Ovary (tissue), 9 donors: ENCODE measurements around the gene CAMTA1. TPM values are rescaled to one million over a fixed set of nuclear protein-coding genes. Genes with fewer than 3 reads are reported as not detected.

Experiments used
- DNase-seq, 5 donors: peaks; one replicate each; pipeline ENCODE4 v3.0.0-alpha.2; 2019 to 2020
- H3K27ac ChIP-seq, 2 donors: fragments of 200-600 bp; one replicate each; pipeline versions ENCODE4 v1.5.1 to v1.8.0; 2019 to 2022
- H3K27me3 ChIP-seq: fragments of 200-600 bp; one replicate; pipeline ENCODE4 v1.8.0; 2022
- H3K36me3 ChIP-seq: fragments of 200-600 bp; sonication (generic); one replicate; pipeline ENCODE4 v1.5.1; 2019
- H3K4me1 ChIP-seq: one replicate; pipeline ENCODE4 v1.8.1; 2013; ENCODE audit warnings: mild to moderate bottlenecking, moderate library complexity; ENCODE audit not compliant: insufficient read depth
- H3K4me3 ChIP-seq: fragments of 200-600 bp; sonication (generic); one replicate; pipeline ENCODE4 v1.5.1; 2017
- H3K9me3 ChIP-seq, 2 donors: fragments of 200-600 bp in 1 of 2; sonication (generic) in 1 of 2; one replicate each; pipeline versions ENCODE4 v1.5.1 to v1.8.1; 2013 to 2019; ENCODE audit warnings: mild to moderate bottlenecking in 1 of 2, moderate library complexity in 1 of 2
- CTCF ChIP-seq, 3 donors: fragments of 450-650 bp in 2 of 3; fragments of 200-600 bp in 1 of 3; IDR thresholded peaks; one replicate each; pipeline versions ENCODE4 v1.5.1 to v1.8.0; 2016 to 2022; ENCODE audit warnings: antibody characterized with exemption in 3 of 3, mild to moderate bottlenecking in 1 of 3
- EP300 ChIP-seq: sonication (generic); formaldehyde crosslinking; IDR thresholded peaks from one replicate; pipeline ENCODE4 v1.6.1; 2017; ENCODE audit warnings: antibody characterized with exemption
- POLR2A ChIP-seq: fragments of 450-650 bp; IDR thresholded peaks from one replicate; pipeline ENCODE4 v1.6.1; 2017; ENCODE audit warnings: antibody characterized with exemption, mild to moderate bottlenecking, moderate library complexity
- WGBS, 3 donors: extraction: QIAGEN DNeasy Blood & Tissue Kit in 1 of 3; methylation state at CpG; one replicate each; pipeline versions ENCODE4 v1.1.5 to v1.1.7; 2013 to 2017; 5-methylcytosine and 5-hydroxymethylcytosine counted together
- intact Hi-C, 4 donors: fragments of 100-400 bp; cut with DNase I; formaldehyde crosslinking; loops; one replicate each; pipeline versions ENCODE4 v1.11.0 to v1.15.1; 2022 to 2023
- polyA plus RNA-seq, 2 donors: library from polyadenylated mRNA; stranded (reverse); fragments of 200-250 nt in 1 of 2; fragments of 350-450 nt in 1 of 2; fragmentation: Illumina TruSeq in 1 of 2; extraction: RNeasy Lipid Tissue Mini Kit (QIAGEN cat#74804) in 1 of 2; gene quantifications; one replicate each; pipeline ENCODE4 v1.2.3, GENCODE V29; 2013 to 2014
- total RNA-seq, 7 donors: library from RNA; depleted of rRNA in 2 of 7; stranded (reverse); fragments of >200 nt in 2 of 7; fragmentation: NEBNext Ultra II Directional in 3 of 7; extraction: Animal tissue kit (Norgen Biotek cat#: 25700) in 3 of 7; gene quantifications; one replicate each; pipeline versions ENCODE4 v1.1.0 to v1.2.4, GENCODE V29; 2016 to 2023
- donor health status: DM: no; HTN: no; CAD: no; lungs with moderate emphysema.
- donor health status: DM: no; HTN: no; CAD: no.
- donor health status: Bipolar disorder and iron deficiency.
- donor health status: DM: yes; HTN: yes; CAD: no.
- donor health status: DM: no; HTN: no; CAD: no.
- donor health status: DM: yes; HTN: yes; CAD: no.

Gene CAMTA1
- total and polyA plus RNA-seq, 9 donors = 51.1 to 150 (median 67.4) TPM

DNA sequence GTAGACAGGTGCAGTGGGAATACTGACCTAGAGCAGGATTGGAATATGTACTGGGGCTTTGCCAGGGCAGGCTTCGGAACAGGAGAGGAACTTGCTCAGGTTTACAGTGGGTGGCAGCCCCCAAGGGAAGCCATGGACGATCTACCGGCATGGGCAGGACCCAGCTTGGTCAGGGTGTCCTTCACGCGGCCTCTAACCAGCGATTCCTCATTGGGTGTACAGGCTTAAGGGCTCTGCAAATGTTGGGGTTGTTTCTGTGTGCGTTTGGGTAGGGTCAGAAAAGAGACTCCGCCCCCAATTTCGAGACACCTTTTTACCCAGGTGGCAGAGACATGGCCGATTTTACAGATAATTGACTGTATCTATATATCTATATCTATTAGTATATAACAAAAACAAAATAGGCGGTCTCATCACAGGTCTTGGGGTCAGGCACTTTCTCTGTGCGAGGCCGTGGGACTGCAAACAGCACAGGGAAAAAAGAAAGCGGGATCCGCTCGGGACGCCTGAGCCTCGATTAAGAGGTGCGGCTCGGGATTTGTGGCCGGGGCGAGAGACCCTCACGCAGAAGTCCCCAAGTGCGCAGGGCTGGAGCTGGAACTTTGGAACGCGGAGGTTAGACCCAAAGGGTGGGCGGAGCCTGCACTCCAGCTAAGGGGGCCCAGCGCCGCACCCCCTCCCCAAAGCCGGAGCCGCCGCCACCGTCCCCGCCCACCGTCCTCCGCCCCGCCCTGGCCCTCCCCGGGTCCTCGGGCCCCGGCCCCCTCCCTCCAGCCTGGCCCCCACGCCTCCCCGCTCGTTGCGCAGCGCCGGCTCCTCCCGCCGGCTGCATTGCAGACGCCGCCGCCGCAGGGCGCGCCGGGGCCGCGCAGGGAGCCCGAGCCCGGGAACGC lies 918.3 kb downstream of the CAMTA1 start:
- Histone ChIP-seq H3K9me3 (no peaks in the 10 kb centered on the region), H3K27me3 (no peaks in the 10 kb centered on the region), H3K27ac (no peak overlapping the region), H3K4me1 (peaks cover 4% of the 10 kb centered on the region), H3K4me3 (peak overlapping the region; percentile 44), H3K36me3 (no peaks in the 10 kb centered on the region)
- intact Hi-C loops = no loop called here
- 4 to 12% (median 8%) methylated on average over 35 to 60 of the region's 60 CpGs for WGBS, 3 donors
- DNase-seq = no peak
- no peak for TF ChIP-seq POLR2A
- no peak for TF ChIP-seq EP300
- no peak for TF ChIP-seq CTCF (IDR thresholded peaks at IDR 0.05)

GRCh38 chr1:7704214-7705047 lies 919.2 kb downstream of the CAMTA1 start:
- H3K36me3 ChIP-seq = no peaks in the 10 kb centered on the region
- peak; percentile 79 to 93 (median 84) for DNase-seq
- no peaks in the 10 kb centered on the region for H3K27me3 ChIP-seq
- no peak for TF ChIP-seq EP300
- no peak for TF ChIP-seq CTCF (IDR thresholded peaks at IDR 0.05)
- no peak for TF ChIP-seq POLR2A
- H3K9me3 ChIP-seq = no peaks in the 10 kb centered on the region
- H3K4me1 ChIP-seq = peaks cover 4% of the 10 kb centered on the region
- intact Hi-C loops = no loop called here
- WGBS, 3 donors = 0 to 1% (median 1%) methylated on average over 13 to 151 of the region's 151 CpGs
- no peak overlapping the region for H3K27ac ChIP-seq
- H3K4me3 ChIP-seq = peak overlapping the region; percentile 44

DNA sequence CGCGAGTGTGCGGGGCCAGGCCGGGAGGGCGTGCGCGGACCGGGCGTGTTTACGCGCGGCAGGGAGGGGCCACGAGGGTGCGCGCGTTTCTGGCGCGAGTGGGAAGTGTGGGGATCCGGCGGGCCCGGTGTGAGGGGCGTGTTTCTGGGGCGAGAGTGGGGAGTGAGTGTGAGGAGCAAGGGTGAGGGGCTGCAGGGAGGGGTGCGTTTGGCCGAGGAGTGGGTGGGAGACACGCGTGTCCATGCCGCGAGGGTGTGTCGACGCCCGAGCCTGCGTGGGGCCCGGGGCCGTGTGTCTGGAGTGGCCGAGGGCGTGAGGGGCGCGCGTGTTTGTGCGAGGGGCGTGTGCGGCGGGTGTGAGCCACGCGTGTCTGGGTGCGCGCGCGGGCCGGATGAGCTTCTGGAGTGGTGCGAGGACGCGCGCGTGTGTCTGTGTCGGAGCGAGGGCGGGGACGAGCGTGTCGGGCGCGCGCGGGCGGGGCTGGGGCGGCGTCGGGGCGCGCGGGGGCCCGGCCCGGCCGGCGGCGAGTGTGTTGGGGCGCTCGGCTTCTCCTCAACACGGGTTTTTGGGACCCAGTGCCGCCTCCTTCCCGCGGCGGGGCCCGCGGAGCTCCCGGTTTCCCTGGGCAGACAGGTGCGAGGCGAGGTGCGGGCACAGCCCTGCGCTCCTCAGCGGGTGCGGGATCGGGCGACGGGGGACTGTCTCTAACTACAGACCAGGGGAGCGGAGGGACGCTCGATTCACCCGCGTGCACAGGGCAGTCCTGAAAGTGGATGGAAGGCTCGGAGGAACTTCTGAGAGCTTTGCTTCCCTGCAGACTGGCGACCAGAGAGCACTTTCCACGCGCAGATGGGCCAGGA lies 920.0 kb downstream of the CAMTA1 start:
- 2 to 5% (median 2%) methylated on average over 53 to 106 of the region's 106 CpGs for WGBS, 3 donors
- no peak for TF ChIP-seq CTCF (IDR thresholded peaks at IDR 0.05)
- no peak for TF ChIP-seq EP300
- TF ChIP-seq POLR2A = no peak
- Histone ChIP-seq H3K9me3 (no peaks in the 10 kb centered on the region), H3K36me3 (no peaks in the 10 kb centered on the region), H3K4me1 (peaks cover 4% of the 10 kb centered on the region), H3K27me3 (no peaks in the 10 kb centered on the region), H3K4me3 (peak overlapping the region; percentile 44), H3K27ac (no peak overlapping the region)
- DNase-seq = peak in 3 of 5 donors; percentile 31 to 46 (median 41)
- intact Hi-C loops = no loop called here

DNA sequence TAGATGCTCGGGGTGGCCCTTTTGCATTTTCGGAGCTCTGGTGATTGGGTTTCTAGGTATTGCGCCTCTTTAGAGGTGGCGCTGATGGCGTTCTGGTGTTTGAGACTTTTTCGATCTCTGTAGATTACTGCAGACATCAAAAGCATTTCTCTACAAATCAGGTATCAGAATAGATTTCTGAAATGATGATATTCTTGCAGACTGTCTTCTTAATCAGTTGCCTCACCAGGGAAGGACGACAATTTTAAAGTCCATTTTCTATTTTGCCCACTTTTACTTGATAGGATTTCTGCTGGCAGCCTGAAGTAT lies 920.6 kb downstream of the CAMTA1 start:
- WGBS, 3 donors = 25 to 35% (median 33%) methylated on average over 7 of the region's 7 CpGs
- intact Hi-C loops = no loop called here

More for the DNA sequence above, 920.6 kb downstream of the CAMTA1 start:
- TF ChIP-seq EP300 (no peak), CTCF (IDR thresholded peaks at IDR 0.05) (no peak), POLR2A (no peak)
- H3K4me1 ChIP-seq = peaks cover 4% of the 10 kb centered on the region
- H3K9me3 ChIP-seq = no peaks in the 10 kb centered on the region
- H3K4me3 ChIP-seq = peak overlapping the region; percentile 44
- H3K36me3 ChIP-seq = no peaks in the 10 kb centered on the region
- no peak overlapping the region for H3K27ac ChIP-seq
- H3K27me3 ChIP-seq = no peaks in the 10 kb centered on the region
- no peak for DNase-seq
